Natural killer cell (primary cell): ENCODE measurements around the gene ZFAND3. TPM values are rescaled to one million over a fixed set of nuclear protein-coding genes. Genes with fewer than 3 reads are reported as not detected.

Experiments
- ATAC-seq, 3 donors: fragments of 150-1000 bp in 2 of 3; fragments of 200-7000 bp in 1 of 3; cut with Tn5 transposase; 1 replicate in 1 of 3; 2 replicates in 2 of 3; pipeline ENCODE4 v1.10.0; 2021; ENCODE audit warnings: mild to moderate bottlenecking in 2 of 3, moderate library complexity in 2 of 3
- DNase-seq, 2 donors: peaks; one replicate each; pipeline versions ENCODE4 v3.0.0 to v3.0.0-alpha.2; 2013 to 2021; ENCODE audit warnings: mixed read lengths in 1 of 2
- H3K27ac ChIP-seq: one replicate; pipeline ENCODE4 v1.5.1; 2013; ENCODE audit warnings: mild to moderate bottlenecking, low read length
- H3K27me3 ChIP-seq: one replicate; pipeline ENCODE4 v1.6.1; 2013; ENCODE audit warnings: low read length; ENCODE audit not compliant: control insufficient read depth, insufficient read depth
- H3K36me3 ChIP-seq: one replicate; pipeline ENCODE4 v1.6.1; 2013; ENCODE audit warnings: low read length; ENCODE audit not compliant: control insufficient read depth, insufficient read depth
- H3K4me1 ChIP-seq: one replicate; pipeline ENCODE4 v1.6.1; 2013; ENCODE audit warnings: low read length; ENCODE audit not compliant: control insufficient read depth, insufficient read depth
- H3K4me3 ChIP-seq: one replicate; pipeline ENCODE4 v1.5.1; 2013; ENCODE audit warnings: low read length
- H3K9me3 ChIP-seq: one replicate; pipeline ENCODE4 v1.6.1; 2013; ENCODE audit warnings: low read length; ENCODE audit not compliant: control insufficient read depth, insufficient read depth
- H3K27ac Mint-ChIP-seq, 2 donors: one replicate each; pipeline ENCODE4 v1.8.0; 2022; ENCODE audit warnings: mild to moderate bottlenecking in 2 of 2, mixed read lengths in 2 of 2, moderate library complexity in 1 of 2
- H3K27me3 Mint-ChIP-seq, 2 donors: one replicate each; pipeline ENCODE4 v1.8.0; 2022; ENCODE audit warnings: low read depth in 2 of 2, mixed read lengths in 2 of 2
- H3K36me3 Mint-ChIP-seq: one replicate; pipeline ENCODE4 v1.8.0; 2022; ENCODE audit warnings: mixed read lengths
- H3K4me1 Mint-ChIP-seq, 2 donors: one replicate each; pipeline ENCODE4 v1.8.0; 2022; ENCODE audit warnings: mixed read lengths in 2 of 2
- H3K4me3 Mint-ChIP-seq: one replicate; pipeline ENCODE4 v1.8.0; 2022; ENCODE audit warnings: mild to moderate bottlenecking, moderate library complexity, mixed read lengths
- H3K9me3 Mint-ChIP-seq, 2 donors: one replicate each; pipeline ENCODE4 v1.8.0; 2022; ENCODE audit warnings: mixed read lengths in 2 of 2
- WGBS: methylation state at CpG from one replicate; pipeline ENCODE4 v1.1.7; 2013; ENCODE audit warnings: missing lambda C conversion rate; ENCODE audit not compliant: insufficient coverage; 5-methylcytosine and 5-hydroxymethylcytosine counted together
- intact Hi-C: fragments of 100-400 bp; cut with micrococcal nuclease; formaldehyde crosslinking; loops from one replicate; pipeline ENCODE4 v1.14.2; 2022
- total RNA-seq, 4 donors: library from RNA; stranded (reverse); fragments of 120-200 nt in 1 of 4; gene quantifications; one replicate each; pipeline versions ENCODE4 v1.2.3 to v1.2.4, GENCODE V29; 2013 to 2022
- TF ChIP-seq, protein P1 (sequence below): fragments of 200-600 bp; IDR thresholded peaks from one replicate; pipeline ENCODE4 v1.8.0; 2022; ENCODE audit warnings: antibody characterized with exemption

ZFAND3 gene
- total RNA-seq, 3 donors from 2014 or later (not counting 1 experiment from before 2014, with no cell fraction given): 87.7 to 97.4 (median 90.1) TPM

DNA sequence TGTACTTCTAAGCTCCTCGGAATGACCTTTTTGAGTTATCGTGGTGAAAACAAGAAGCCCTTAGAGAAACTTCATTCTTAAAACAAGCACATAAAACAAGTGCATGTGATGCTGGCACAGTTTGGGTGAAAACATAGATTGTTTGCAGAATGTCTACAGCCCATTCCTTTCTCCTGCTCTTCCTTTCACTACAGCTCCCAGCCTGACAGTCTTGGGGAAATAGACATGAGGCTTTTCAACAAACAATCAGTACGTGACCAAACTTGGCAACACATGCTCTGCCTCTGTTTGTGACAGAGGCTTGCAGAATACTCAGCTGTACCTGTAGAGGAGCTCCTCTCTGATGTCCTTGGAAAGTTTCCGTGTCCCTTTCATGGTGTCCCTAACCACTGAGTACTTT lies 321.6 kb downstream of the ZFAND3 start:
- 99% methylated on average over 4 of the region's 4 CpGs for WGBS
- Mint-ChIP-seq H3K4me3 (no peak overlapping the region), H3K9me3 (no peaks in the 10 kb centered on the region)

DNA sequence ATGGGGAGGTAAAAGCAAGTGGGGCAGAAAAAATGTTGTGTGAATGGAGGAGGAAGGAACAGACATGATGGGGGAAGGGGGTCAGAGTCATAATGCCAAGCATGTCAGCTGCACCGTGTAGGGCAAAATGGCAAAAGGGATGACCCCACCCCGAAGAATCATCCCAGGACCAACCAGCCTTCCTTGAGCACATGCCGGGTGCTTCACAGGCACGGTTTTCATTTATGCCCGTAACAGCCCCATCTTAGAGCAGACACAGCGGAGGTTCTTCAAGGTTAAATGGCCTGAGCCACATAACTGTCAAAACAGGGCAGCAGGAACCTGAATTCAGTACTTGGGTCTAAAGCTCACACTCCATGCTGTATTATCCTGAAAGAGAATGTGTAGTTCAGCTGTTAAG lies 322.2 kb downstream of the ZFAND3 start:
- H3K4me1 ChIP-seq: no peaks in the 10 kb centered on the region
- TF ChIP-seq, protein P1, sequence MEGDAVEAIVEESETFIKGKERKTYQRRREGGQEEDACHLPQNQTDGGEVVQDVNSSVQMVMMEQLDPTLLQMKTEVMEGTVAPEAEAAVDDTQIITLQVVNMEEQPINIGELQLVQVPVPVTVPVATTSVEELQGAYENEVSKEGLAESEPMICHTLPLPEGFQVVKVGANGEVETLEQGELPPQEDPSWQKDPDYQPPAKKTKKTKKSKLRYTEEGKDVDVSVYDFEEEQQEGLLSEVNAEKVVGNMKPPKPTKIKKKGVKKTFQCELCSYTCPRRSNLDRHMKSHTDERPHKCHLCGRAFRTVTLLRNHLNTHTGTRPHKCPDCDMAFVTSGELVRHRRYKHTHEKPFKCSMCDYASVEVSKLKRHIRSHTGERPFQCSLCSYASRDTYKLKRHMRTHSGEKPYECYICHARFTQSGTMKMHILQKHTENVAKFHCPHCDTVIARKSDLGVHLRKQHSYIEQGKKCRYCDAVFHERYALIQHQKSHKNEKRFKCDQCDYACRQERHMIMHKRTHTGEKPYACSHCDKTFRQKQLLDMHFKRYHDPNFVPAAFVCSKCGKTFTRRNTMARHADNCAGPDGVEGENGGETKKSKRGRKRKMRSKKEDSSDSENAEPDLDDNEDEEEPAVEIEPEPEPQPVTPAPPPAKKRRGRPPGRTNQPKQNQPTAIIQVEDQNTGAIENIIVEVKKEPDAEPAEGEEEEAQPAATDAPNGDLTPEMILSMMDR: no peak
- H3K4me3 ChIP-seq: no peak overlapping the region
- no peaks in the 10 kb centered on the region for H3K27me3 ChIP-seq
- Mint-ChIP-seq H3K36me3 (no peaks in the 10 kb centered on the region), H3K27me3 (no peaks in the 10 kb centered on the region), H3K4me3 (no peak overlapping the region), H3K4me1 (peaks cover 54 to 73% of the 10 kb centered on the region in 2 donors), H3K9me3 (no peaks in the 10 kb centered on the region), H3K27ac (no peak overlapping the region)
- H3K27ac ChIP-seq: no peak overlapping the region
- H3K36me3 ChIP-seq: peaks cover 2% of the 10 kb centered on the region
- no peak for ATAC-seq
- WGBS: 98% methylated on average over 6 of the region's 6 CpGs
- intact Hi-C loops: no loop called here
- DNase-seq: no peak
- H3K9me3 ChIP-seq: no peaks in the 10 kb centered on the region

More for the DNA sequence above, 321.6 kb downstream of the ZFAND3 start:
- H3K4me1 ChIP-seq: no peaks in the 10 kb centered on the region
- Mint-ChIP-seq H3K4me1 (peaks cover 54 to 72% of the 10 kb centered on the region in 2 donors), H3K27ac (no peak overlapping the region), H3K36me3 (no peaks in the 10 kb centered on the region), H3K27me3 (no peaks in the 10 kb centered on the region)
- ATAC-seq (no peak), DNase-seq (no peak)
- no peak overlapping the region for H3K27ac ChIP-seq
- H3K27me3 ChIP-seq: no peaks in the 10 kb centered on the region
- TF ChIP-seq, protein P1: no peak
- H3K36me3 ChIP-seq: no peaks in the 10 kb centered on the region
- intact Hi-C loops: no loop called here
- no peak overlapping the region for H3K4me3 ChIP-seq
- H3K9me3 ChIP-seq: no peaks in the 10 kb centered on the region

DNA sequence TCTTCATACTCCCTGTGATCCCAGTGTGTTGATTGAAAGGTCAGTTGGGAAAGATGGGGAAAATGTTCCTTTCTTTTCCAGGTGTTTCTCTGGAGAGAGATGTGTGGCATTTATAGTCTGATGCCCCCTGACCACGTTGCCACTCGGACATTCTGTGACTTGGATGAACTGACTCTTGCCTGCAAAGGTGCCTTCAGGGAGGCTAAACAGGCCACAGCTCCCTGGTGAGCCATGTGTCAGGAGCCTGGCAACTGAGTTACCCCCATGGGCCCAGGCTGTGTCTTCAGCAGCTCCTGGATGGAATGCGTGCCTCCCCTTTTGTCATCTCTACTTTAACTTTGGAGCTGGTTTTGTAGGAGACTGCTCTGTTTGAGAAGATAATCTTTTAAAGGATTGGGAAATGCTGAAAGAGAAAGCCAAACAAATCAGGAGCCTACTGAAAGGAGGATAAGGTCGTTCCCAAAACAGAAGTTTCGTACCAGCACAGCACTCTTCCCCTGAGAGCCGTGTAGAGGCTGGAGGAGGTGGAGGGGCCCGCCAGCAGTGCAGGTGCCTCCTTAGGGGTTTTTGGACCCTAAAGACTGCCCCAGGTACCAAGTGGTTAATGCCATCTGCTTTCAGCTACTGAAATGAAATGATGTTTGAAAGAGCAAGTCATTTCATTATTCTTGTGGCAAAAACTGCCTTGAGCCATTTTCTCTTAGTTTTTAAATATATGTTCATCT lies 322.8 kb downstream of the ZFAND3 start:
- Mint-ChIP-seq H3K4me1 (peaks cover 56 to 73% of the 10 kb centered on the region in 2 donors), H3K27me3 (no peaks in the 10 kb centered on the region), H3K36me3 (no peaks in the 10 kb centered on the region), H3K4me3 (no peak overlapping the region), H3K9me3 (no peaks in the 10 kb centered on the region), H3K27ac (no peak overlapping the region)
- 94% methylated on average over 7 of the region's 7 CpGs for WGBS
- Histone ChIP-seq H3K9me3 (no peaks in the 10 kb centered on the region), H3K4me1 (no peaks in the 10 kb centered on the region), H3K27ac (no peak overlapping the region), H3K27me3 (no peaks in the 10 kb centered on the region), H3K4me3 (no peak overlapping the region), H3K36me3 (peaks cover 2% of the 10 kb centered on the region)
- intact Hi-C loops: no loop called here
- TF ChIP-seq, protein P1: no peak
- DNase-seq: no peak
- ATAC-seq: no peak
